HL-60 (cell line): Measurements from ENCODE around the gene TMEM150A.

Source experiments
- DNase-seq, 2 experiments: peaks; one replicate each; pipeline ENCODE4 v3.0.0-alpha.2; 2010 to 2020; ENCODE audit warnings: low read depth in 1 of 2, low spot score in 1 of 2
- H3K27ac ChIP-seq: fragments of 250-450 bp; sonication (Bioruptor Pico); replicated peaks from 2 replicates; pipeline ENCODE4 v1.5.1; 2020; ENCODE audit warnings: mild to moderate bottlenecking, moderate library complexity
- H3K27me3 ChIP-seq: fragments of 250-450 bp; sonication (Bioruptor Pico); 2 replicates; pipeline ENCODE4 v1.5.1; 2021; ENCODE audit warnings: mild to moderate bottlenecking, moderate library complexity; ENCODE audit not compliant: insufficient read depth, poor library complexity, severe bottlenecking
- H3K4me3 ChIP-seq: replicated peaks from 2 replicates; pipeline ENCODE4 v1.5.1; 2011; ENCODE audit warnings: mild to moderate bottlenecking, control low read depth, low read length; ENCODE audit not compliant: insufficient read depth
- CTCF ChIP-seq: IDR thresholded peaks from one replicate; pipeline ENCODE4 v1.5.1; 2011; ENCODE audit warnings: low read length, control low read depth, inconsistent platforms; ENCODE audit not compliant: insufficient read depth
- GABPA ChIP-seq: IDR thresholded peaks from 2 replicates; pipeline ENCODE4 v1.6.1; 2012; ENCODE audit warnings: low read depth
- POLR2AphosphoS5 ChIP-seq: IDR thresholded peaks from 2 replicates; pipeline ENCODE4 v1.6.1; 2012; ENCODE audit warnings: low read depth
- REST ChIP-seq: IDR thresholded peaks from 2 replicates; pipeline ENCODE4 v1.6.1; 2012; ENCODE audit warnings: low read depth; ENCODE audit not compliant: insufficient replicate concordance
- SPI1 ChIP-seq: IDR thresholded peaks from 2 replicates; pipeline ENCODE4 v1.6.1; 2012; ENCODE audit warnings: low read depth, mild to moderate bottlenecking, borderline replicate concordance

Gene TMEM150A

DNA sequence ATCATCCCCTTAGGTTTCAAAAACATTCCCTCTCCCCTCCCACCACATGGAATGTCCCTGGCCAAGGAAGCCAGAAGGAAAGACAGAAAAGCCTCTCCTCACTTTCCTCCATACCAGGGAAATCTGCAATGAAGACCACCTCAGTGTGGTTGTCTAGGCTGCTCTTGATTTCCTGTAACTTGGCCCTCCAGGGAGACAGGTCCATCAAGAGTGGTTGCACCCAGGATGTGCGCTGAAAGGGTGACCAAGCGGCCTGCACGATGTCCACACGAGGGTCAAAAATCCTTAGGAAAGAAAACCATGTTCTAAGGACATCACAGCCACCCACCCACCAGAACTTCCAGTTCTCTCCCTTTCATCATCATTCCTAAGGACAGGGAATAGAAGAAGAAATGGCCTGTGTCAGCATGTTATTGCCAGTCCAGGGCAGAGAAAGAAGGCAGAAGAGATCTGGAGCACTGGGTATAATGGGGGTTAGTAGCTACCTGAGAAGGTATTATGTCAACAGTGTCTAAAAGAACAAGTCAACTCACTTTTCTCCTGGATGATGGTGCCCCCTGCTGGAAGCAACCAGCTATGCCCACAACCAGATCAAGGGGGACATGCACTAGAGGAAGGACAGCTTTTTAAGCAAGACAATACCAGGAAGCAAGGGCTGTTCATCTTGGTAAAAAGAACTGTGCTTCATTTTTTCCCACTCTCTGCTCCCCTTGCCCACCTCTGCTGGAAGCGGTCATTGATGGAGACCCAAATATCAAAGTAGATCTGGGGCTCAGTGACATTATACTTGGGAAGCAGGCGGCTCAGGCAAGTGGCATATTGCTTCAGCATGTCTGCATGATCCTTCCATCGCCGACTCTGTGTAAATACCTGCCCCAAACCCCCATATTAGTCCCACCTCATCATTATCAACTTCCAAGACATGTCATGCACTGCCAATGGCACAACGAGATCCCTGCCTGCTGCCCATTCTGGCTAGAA lies 50.5 kb downstream of the TMEM150A start:
- Histone ChIP-seq H3K27me3 (no peaks in the 10 kb centered on the region), H3K27ac (peak overlapping the region; percentile 54; the same call in 1 of the 2 replicates)
- peak; percentile 69 to 89 for DNase-seq

DNA sequence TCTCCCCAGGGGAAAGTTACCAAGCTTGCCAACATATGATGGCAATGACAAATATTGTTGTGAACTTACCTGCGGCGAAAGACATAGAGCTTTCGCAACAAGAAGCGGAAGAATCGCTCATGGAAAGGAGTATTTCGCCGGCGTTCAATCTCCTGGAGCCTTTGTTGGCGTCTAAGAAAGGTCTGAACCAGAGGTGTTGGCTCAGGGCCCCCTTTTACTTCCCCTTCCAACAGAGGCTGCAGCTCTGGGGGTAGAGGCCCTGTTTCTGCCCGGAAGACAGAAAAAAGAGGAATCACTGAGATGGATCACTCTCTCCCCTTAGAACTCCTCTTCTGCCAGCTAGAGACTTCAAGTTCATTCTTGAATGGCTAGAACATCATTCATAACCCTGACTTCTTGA lies 52.0 kb downstream of the TMEM150A start:
- peak overlapping the region; percentile 54 for H3K27ac ChIP-seq
- TF ChIP-seq CTCF (no peak), SPI1 (peak; percentile 28; the same call in 1 of the 2 replicates)
- peak in 1 of 2 experiments; percentile 90 for DNase-seq
- H3K4me3 ChIP-seq = no peak overlapping the region
- no peaks in the 10 kb centered on the region for H3K27me3 ChIP-seq

More for the DNA sequence above, 50.5 kb downstream of the TMEM150A start:
- no peak overlapping the region for H3K4me3 ChIP-seq
- TF ChIP-seq POLR2AphosphoS5 = no peak
- TF ChIP-seq CTCF = peak; percentile 98
- no peak for TF ChIP-seq REST
- TF ChIP-seq GABPA = no peak

DNA sequence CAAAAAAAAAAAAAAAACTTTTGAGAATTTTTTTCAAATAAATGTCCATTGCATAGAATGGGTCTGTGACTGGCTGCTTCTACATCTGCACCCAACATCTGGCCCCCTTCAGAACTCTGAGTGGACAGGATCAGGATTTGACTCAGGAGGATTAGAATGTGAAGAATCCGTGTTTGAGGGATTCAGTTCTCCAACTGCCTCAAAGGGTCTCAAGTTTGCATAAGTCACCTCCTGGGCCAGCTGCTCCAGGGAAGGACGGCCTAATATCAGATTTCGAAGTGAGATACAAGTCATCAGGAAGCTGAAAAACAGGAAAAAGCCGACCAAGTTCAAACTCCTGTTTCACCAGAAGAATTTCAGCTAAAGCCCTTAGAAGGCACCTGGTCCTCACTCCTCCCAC lies 52.7 kb downstream of the TMEM150A start:
- Histone ChIP-seq H3K4me3 (no peak overlapping the region), H3K27ac (peak overlapping the region; percentile 54), H3K27me3 (no peaks in the 10 kb centered on the region)
- no peak for DNase-seq
- no peak for TF ChIP-seq CTCF
- no peak for TF ChIP-seq POLR2AphosphoS5
- TF ChIP-seq REST = no peak
- no peak for TF ChIP-seq SPI1
- no peak for TF ChIP-seq GABPA
